Kidney epithelial cell (primary cell): Measurements from ENCODE around the gene ALDH1L2. TPM values are rescaled to one million over a fixed set of nuclear protein-coding genes. Genes with fewer than 3 reads are reported as not detected.
A peak's percentile ranks its signal among the peaks of the same experiment; 100 is the strongest.
"Not testable (repeated sequence)": the region's sequence is repeated elsewhere in the genome, so short reads cannot be mapped to it uniquely, and the experiment has no call there.

Experiments
- DNase-seq: peaks from one replicate; pipeline ENCODE4 v3.0.0-alpha.2; 2010; ENCODE audit warnings: low read depth
- H3K27me3 ChIP-seq: 2 replicates; pipeline ENCODE4 v1.6.0; 2011; ENCODE audit warnings: low read length; ENCODE audit not compliant: control insufficient read depth, insufficient read depth
- H3K36me3 ChIP-seq: 2 replicates; pipeline ENCODE4 v1.5.1; 2011; ENCODE audit warnings: low read length; ENCODE audit not compliant: control insufficient read depth, insufficient read depth
- H3K4me3 ChIP-seq: 2 replicates; pipeline ENCODE4 v1.5.1; 2011; ENCODE audit warnings: low read depth, mild to moderate bottlenecking, control low read depth, low read length
- total RNA-seq: library from RNA; depleted of rRNA; stranded (reverse); fragments of >200 nt; gene quantifications from 2 replicates; pipeline ENCODE4 v1.2.3, GENCODE V29; 2015
- TF ChIP-seq, protein P1 (sequence below): IDR thresholded peaks from 2 replicates; pipeline ENCODE4 v1.5.1; 2011; ENCODE audit warnings: mild to moderate bottlenecking, moderate library complexity, low read length, control low read depth, inconsistent platforms; ENCODE audit not compliant: insufficient read depth, poor library complexity, severe bottlenecking

ALDH1L2 gene
- total RNA-seq, 1 donor from 2014 or later: 15.0 TPM

GRCh38 chr12:104986022-104986941 lies 98.0 kb downstream of the ALDH1L2 start, which contains the start of gene NOPCHAP1:
Gene NOPCHAP1, plus strand, starts transcription at chr12:104986316. Its CDS starts 37 bp downstream, at chr12:104986353.
- TF ChIP-seq, protein P1, sequence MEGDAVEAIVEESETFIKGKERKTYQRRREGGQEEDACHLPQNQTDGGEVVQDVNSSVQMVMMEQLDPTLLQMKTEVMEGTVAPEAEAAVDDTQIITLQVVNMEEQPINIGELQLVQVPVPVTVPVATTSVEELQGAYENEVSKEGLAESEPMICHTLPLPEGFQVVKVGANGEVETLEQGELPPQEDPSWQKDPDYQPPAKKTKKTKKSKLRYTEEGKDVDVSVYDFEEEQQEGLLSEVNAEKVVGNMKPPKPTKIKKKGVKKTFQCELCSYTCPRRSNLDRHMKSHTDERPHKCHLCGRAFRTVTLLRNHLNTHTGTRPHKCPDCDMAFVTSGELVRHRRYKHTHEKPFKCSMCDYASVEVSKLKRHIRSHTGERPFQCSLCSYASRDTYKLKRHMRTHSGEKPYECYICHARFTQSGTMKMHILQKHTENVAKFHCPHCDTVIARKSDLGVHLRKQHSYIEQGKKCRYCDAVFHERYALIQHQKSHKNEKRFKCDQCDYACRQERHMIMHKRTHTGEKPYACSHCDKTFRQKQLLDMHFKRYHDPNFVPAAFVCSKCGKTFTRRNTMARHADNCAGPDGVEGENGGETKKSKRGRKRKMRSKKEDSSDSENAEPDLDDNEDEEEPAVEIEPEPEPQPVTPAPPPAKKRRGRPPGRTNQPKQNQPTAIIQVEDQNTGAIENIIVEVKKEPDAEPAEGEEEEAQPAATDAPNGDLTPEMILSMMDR: no peak
- Histone ChIP-seq H3K27me3 (no peaks in the 10 kb centered on the region), H3K4me3 (peak within 1 kb of the TSS; percentile 67), H3K36me3 (no peaks in the 10 kb centered on the region)
- DNase-seq: peak; percentile 65

GRCh38 chr12:104985206-104985605 lies 99.1 kb downstream of the ALDH1L2 start:
- TF ChIP-seq, protein P1: no peak

GRCh38 chr12:104977688-104978087 lies 106.6 kb downstream of the ALDH1L2 start:
- H3K36me3 ChIP-seq, H3K4me3 ChIP-seq, H3K27me3 ChIP-seq, DNase-seq: not testable (repeated sequence)

More at GRCh38 chr12:104985206-104985605, 99.1 kb downstream of the ALDH1L2 start:
- Histone ChIP-seq H3K4me3 (no peak overlapping the region), H3K27me3 (no peaks in the 10 kb centered on the region), H3K36me3 (no peaks in the 10 kb centered on the region)
- no peak for DNase-seq

GRCh38 chr12:104976703-104977102 lies 107.6 kb downstream of the ALDH1L2 start:
- H3K27me3 ChIP-seq: no peaks in the 10 kb centered on the region
- no peak overlapping the region for H3K4me3 ChIP-seq
- TF ChIP-seq, protein P1: no peak
- H3K36me3 ChIP-seq: no peaks in the 10 kb centered on the region
- DNase-seq: no peak

GRCh38 chr12:104975587-104976343 lies 108.5 kb downstream of the ALDH1L2 start:
- no peak for DNase-seq
- TF ChIP-seq, protein P1: no peak
- no peak overlapping the region for H3K4me3 ChIP-seq

More at GRCh38 chr12:104975587-104976343, 108.5 kb downstream of the ALDH1L2 start:
- no peaks in the 10 kb centered on the region for H3K27me3 ChIP-seq
- H3K36me3 ChIP-seq: no peaks in the 10 kb centered on the region
